Activated B cell treated with CpG ODN at 0.5 μM for 24 hours (primary cell): ENCODE results near the gene ITPRIP. TPM values are rescaled to one million over a fixed set of nuclear protein-coding genes. Genes with fewer than 3 reads are reported as not detected.
A peak's percentile ranks its signal among the peaks of the same experiment; 100 is the strongest.

Source experiments
- ATAC-seq: fragments of 200-7000 bp; cut with Tn5 transposase; one replicate; pipeline ENCODE4 v1.10.0; 2021; ENCODE audit warnings: low read depth, mild to moderate bottlenecking, moderate library complexity
- CTCF ChIA-PET: fragments of 350-600 bp; sonication (Branson Sonifier 250); formaldehyde crosslinking; loops from one replicate; lab custom pipeline; 2021; ENCODE audit warnings: antibody characterized with exemption; lab: Charles Lee
- POLR2A ChIA-PET: fragments of 350-600 bp; sonication (Branson Sonifier 250); formaldehyde crosslinking; loops from one replicate; lab custom pipeline; 2021; ENCODE audit warnings: antibody characterized with exemption; lab: Charles Lee
- DNase-seq: peaks from one replicate; pipeline ENCODE4 v3.0.0; 2022
- H3K27ac Mint-ChIP-seq: one replicate; pipeline ENCODE4 v1.8.0; 2020; ENCODE audit warnings: mixed read lengths
- H3K27me3 Mint-ChIP-seq: one replicate; pipeline ENCODE4 v1.8.0; 2021; ENCODE audit warnings: mixed read lengths
- H3K36me3 Mint-ChIP-seq: one replicate; pipeline ENCODE4 v1.8.0; 2021; ENCODE audit warnings: low read depth, mixed read lengths
- H3K4me1 Mint-ChIP-seq: one replicate; pipeline ENCODE4 v1.8.0; 2021; ENCODE audit warnings: mixed read lengths
- H3K4me3 Mint-ChIP-seq: one replicate; pipeline ENCODE4 v1.8.0; 2020; ENCODE audit warnings: mild to moderate bottlenecking, mixed read lengths
- H3K9me3 Mint-ChIP-seq: one replicate; pipeline ENCODE4 v1.8.0; 2020; ENCODE audit warnings: mixed read lengths
- intact Hi-C: fragments of 100-400 bp; cut with micrococcal nuclease; formaldehyde crosslinking; loops from one replicate; pipeline ENCODE4 v1.15.1; 2024
- total RNA-seq: library from RNA; stranded (reverse); gene quantifications from 2 replicates; pipeline ENCODE4 v1.2.3, GENCODE V29; 2022
- TF ChIP-seq, protein P1 (sequence below): fragments of 200-600 bp; IDR thresholded peaks from one replicate; pipeline ENCODE4 v1.8.0; 2022; ENCODE audit warnings: antibody characterized with exemption, mild to moderate bottlenecking

The ITPRIP gene
- total RNA-seq, 1 donor from 2014 or later, result 26.1 TPM

DNA sequence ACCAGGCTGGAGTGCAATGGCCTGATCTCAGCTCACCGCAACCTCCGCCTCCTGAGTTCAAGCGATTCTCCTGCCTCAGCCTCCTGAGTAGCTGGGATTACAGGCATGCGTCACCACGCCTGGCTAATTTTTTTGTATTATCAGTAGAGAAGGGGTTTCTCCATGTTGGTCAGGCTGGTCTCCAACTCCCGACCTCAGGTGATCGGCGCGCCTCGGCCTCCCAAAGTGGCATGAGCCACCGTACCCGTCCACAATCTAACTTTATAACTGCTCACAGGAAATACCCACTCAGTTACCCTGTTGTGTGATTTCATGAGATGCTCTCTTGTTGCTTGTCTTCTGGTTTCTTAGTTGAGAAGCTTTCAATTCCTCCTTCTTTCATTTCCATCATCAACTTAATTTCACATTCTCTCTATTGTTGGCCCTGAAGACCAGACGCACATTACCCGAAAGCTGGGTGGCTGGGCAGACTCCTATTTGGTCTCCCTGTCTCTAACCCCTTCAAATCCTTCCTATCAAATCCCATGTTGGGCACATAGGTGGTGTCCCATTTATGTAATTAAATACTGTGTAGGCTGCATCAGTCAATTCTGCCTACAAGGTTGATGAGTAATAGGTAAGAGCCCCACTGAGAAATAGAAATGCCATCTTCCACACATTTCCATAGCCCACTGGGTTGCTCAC, 70.4 kb downstream of the ITPRIP start:
- POLR2A ChIA-PET, result interaction anchor here (0.6 to 3.2 kb wide), 6 partner anchors 12 to 1623 kb away, joined by 3 to 45 read pairs (median 4); partner anchors contain the start of genes GSTO1 and SFR1
- Mint-ChIP-seq H3K36me3 (peaks cover 50% of the 10 kb centered on the region), H3K27me3 (no peaks in the 10 kb centered on the region), H3K27ac (peak overlapping the region; percentile 95), H3K9me3 (no peaks in the 10 kb centered on the region), H3K4me3 (peak overlapping the region; percentile 91), H3K4me1 (peaks cover 44% of the 10 kb centered on the region)
- intact Hi-C loops, result loop anchor here (1.0 to 5.0 kb wide), 3 partner anchors 70 to 350 kb away; partner anchors contain the start of genes ITPRIP, SLK and STN1
- TF ChIP-seq, protein P1, sequence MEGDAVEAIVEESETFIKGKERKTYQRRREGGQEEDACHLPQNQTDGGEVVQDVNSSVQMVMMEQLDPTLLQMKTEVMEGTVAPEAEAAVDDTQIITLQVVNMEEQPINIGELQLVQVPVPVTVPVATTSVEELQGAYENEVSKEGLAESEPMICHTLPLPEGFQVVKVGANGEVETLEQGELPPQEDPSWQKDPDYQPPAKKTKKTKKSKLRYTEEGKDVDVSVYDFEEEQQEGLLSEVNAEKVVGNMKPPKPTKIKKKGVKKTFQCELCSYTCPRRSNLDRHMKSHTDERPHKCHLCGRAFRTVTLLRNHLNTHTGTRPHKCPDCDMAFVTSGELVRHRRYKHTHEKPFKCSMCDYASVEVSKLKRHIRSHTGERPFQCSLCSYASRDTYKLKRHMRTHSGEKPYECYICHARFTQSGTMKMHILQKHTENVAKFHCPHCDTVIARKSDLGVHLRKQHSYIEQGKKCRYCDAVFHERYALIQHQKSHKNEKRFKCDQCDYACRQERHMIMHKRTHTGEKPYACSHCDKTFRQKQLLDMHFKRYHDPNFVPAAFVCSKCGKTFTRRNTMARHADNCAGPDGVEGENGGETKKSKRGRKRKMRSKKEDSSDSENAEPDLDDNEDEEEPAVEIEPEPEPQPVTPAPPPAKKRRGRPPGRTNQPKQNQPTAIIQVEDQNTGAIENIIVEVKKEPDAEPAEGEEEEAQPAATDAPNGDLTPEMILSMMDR, result no peak
- CTCF ChIA-PET, result no interaction called here
- no peak for DNase-seq
- no peak for ATAC-seq

DNA sequence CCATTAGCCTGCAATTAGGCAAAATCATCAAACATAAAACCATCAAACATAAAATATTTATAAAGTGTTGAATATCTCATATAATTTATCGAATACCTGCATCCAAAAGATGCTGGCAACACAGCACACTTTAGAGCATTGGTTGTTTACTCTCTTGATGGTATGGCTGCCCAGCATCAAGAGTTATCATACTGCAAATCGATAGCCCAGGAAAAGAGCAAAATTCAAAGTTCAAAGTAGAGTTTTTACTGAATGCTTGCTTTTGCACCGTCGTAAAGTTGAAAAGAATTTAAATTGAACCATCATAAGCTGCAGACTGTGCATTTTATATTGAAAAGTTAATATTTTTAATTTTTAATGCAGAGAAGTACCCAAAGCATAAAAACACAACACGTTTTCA, 73.5 kb downstream of the ITPRIP start:
- Mint-ChIP-seq H3K9me3 (no peaks in the 10 kb centered on the region), H3K27ac (no peak overlapping the region), H3K36me3 (peaks cover 76% of the 10 kb centered on the region), H3K27me3 (no peaks in the 10 kb centered on the region), H3K4me3 (no peak overlapping the region), H3K4me1 (peaks cover 61% of the 10 kb centered on the region)
- CTCF ChIA-PET, result no interaction called here
- TF ChIP-seq, protein P1, result no peak
- POLR2A ChIA-PET, result interaction anchor here (2.7 kb wide), 1 partner anchor 10 kb away, joined by 7 read pairs; the partner anchor contains the start of gene GSTO1
- intact Hi-C loops, result loop anchor here (5.0 kb wide), 1 partner anchor 297 kb away; the partner anchor contains the start of gene SLK
- ATAC-seq (no peak), DNase-seq (no peak)

DNA sequence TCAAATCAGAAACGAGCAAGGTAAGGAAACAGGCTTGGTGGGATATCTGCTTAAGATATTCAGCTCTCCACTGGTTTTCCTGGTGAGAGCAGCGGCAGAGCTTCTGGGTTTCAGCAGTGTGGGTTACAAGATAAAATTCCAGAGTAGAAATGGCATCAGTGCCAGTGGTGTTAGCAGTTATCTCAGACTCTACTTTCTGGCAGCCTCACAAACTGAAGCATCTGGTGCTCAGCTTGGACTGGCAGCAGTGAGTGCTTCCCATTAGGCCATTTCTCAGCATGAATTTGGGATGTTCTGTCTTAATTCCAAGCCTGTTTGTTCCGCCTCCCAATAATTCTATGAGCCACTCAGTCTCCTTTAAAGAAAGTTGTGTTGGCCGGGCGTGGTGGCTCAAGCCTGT, 76.2 kb downstream of the ITPRIP start:
- no peaks in the 10 kb centered on the region for H3K9me3 Mint-ChIP-seq
- peaks cover 54% of the 10 kb centered on the region for H3K4me1 Mint-ChIP-seq
- no peak overlapping the region for H3K4me3 Mint-ChIP-seq
- intact Hi-C loops, result no loop called here
- CTCF ChIA-PET, result no interaction called here
- H3K27me3 Mint-ChIP-seq, result no peaks in the 10 kb centered on the region
- H3K27ac Mint-ChIP-seq, result no peak overlapping the region
- ATAC-seq (no peak), DNase-seq (no peak)
- POLR2A ChIA-PET, result interaction anchor here (1.4 kb wide), 1 partner anchor 8 kb away, joined by 3 read pairs; the partner anchor contains the start of gene GSTO1
- H3K36me3 Mint-ChIP-seq, result peaks cover 81% of the 10 kb centered on the region
- TF ChIP-seq, protein P1, result no peak

- H3K4me3 Mint-ChIP-seq, result no peak overlapping the region
- peak overlapping the region; percentile 38 for H3K27ac Mint-ChIP-seq
- no peak for ATAC-seq
- no peaks in the 10 kb centered on the region for H3K9me3 Mint-ChIP-seq
- H3K36me3 Mint-ChIP-seq, result peaks cover 73% of the 10 kb centered on the region
- intact Hi-C loops, result no loop called here
- no peak for DNase-seq
- peaks cover 54% of the 10 kb centered on the region for H3K4me1 Mint-ChIP-seq
- ChIA-PET CTCF (no interaction called here), POLR2A (no interaction called here)
- H3K27me3 Mint-ChIP-seq, result no peaks in the 10 kb centered on the region
- TF ChIP-seq, protein P1, result no peak
Observed at GRCh38 chr10:104260775-104261115, 77.5 kb downstream of the ITPRIP start.

GRCh38 chr10:104259999-104260774, 78.1 kb downstream of the ITPRIP start:
- Mint-ChIP-seq H3K4me1 (peaks cover 53% of the 10 kb centered on the region), H3K9me3 (no peaks in the 10 kb centered on the region), H3K27me3 (no peaks in the 10 kb centered on the region), H3K4me3 (no peak overlapping the region), H3K27ac (peak overlapping the region; percentile 38), H3K36me3 (peaks cover 71% of the 10 kb centered on the region)
- DNase-seq, result no peak
- ATAC-seq, result no peak
- ChIA-PET POLR2A (no interaction called here), CTCF (no interaction called here)
- intact Hi-C loops, result no loop called here
- TF ChIP-seq, protein P1, result no peak
